ENCODE data around the gene DNAAF2.

Gene DNAAF2

GRCh38 chr14:49582113-49582977 lies 52.7 kb downstream of the DNAAF2 start:
- no peak for DNase-seq

DNA sequence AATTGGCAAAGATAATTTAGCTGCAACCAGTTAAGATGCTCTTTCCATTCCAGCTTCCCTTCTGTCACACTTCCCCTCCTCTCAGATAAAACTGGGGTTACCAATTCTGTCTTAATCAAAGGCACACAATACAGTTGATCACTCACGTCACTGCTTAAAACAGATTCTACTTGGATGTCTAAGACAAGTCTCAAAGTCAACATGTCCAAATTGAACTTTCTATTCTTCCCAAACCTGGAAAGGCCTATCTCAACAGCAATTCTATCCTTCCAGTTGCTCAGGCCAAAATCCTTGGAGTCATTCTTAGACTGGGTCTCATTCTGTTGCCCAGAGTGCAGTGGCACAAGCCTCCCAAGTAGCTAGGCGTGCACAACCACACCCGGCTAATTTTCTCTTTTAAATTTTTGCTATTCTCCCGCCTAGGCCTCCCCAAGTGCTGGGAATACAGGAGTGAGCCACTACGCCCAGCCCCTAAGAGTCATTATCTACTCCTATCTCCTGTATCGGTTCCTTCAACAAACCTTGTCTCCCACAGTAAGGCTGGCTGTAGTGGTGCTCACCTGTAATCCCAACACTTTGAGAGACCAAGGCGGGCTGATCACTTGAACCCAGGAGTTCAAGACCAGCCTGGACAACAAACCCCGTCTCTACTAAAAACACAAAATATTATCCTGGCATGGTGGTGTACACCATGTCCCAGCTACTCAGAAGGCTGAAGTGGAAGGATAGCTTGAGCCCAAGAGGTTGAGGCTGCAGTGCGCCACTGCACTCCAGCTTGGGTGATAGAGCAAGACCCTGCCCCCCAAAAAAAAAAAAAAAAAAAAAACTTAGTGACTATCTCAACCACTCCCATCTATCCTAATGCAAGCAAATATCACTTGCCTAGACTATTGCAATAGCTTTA lies 53.6 kb downstream of the DNAAF2 start:
- DNase-seq: no peak

- DNase-seq: no peak
Measured at GRCh38 chr14:49579841-49580240, 55.2 kb downstream of the DNAAF2 start.

- DNase-seq: no peak
Measured at GRCh38 chr14:49578141-49578540, 56.9 kb downstream of the DNAAF2 start.
